C4-2B (cell line): Measurements from ENCODE around the gene TMEM121.

Experiments
- ZFX ChIP-seq: fragments of 450-650 bp; IDR thresholded peaks from 2 replicates; pipeline ENCODE4 v1.6.1; 2017
- TF ChIP-seq, protein P1 (sequence below): fragments of 450-650 bp; conservative IDR thresholded peaks from 2 replicates; pipeline ENCODE4 v1.5.1; 2017; ENCODE audit warnings: mild to moderate bottlenecking

DNA sequence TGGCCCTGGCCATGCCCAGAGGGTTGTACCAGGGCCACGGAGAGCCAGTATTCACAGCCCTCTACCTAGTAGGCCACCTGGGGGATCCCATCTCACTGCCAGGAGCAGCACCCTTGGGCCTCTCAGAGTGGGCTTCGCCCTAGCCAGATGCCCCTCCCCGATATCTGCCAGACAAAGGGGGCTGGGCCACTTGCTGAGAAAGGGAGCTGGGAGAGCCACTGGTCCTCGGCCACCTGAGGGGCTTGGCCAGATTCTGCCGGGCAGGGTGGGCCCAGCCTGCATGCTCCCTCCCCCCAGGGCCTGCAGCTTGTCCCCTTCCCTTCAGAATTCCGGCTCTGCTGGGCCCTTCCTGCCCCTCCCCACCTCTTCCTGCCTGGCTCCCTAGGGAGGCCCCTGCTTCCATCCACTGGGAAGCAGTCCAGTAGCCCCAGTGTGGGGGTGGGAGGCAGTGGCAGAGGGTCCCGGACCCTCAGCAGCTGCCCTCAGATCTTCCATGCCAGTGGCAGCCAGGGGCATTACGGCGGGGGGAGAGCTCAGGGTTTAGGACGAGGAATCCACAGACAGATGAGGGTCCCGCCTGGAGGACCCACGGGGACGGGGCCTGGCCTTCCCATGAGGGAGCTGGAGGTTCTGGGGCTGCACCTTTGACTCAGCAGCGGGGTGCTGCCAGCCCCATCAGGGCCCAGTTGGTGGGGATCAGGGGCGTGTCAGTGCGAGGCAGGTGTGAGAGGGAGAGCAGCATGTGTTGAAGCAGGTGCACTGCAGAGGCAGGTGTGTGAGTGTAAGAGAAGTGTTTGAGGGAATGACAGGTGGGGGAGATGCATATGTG is 49.3 kb upstream of the TMEM121 start:
- TF ChIP-seq, protein P1, sequence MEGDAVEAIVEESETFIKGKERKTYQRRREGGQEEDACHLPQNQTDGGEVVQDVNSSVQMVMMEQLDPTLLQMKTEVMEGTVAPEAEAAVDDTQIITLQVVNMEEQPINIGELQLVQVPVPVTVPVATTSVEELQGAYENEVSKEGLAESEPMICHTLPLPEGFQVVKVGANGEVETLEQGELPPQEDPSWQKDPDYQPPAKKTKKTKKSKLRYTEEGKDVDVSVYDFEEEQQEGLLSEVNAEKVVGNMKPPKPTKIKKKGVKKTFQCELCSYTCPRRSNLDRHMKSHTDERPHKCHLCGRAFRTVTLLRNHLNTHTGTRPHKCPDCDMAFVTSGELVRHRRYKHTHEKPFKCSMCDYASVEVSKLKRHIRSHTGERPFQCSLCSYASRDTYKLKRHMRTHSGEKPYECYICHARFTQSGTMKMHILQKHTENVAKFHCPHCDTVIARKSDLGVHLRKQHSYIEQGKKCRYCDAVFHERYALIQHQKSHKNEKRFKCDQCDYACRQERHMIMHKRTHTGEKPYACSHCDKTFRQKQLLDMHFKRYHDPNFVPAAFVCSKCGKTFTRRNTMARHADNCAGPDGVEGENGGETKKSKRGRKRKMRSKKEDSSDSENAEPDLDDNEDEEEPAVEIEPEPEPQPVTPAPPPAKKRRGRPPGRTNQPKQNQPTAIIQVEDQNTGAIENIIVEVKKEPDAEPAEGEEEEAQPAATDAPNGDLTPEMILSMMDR: no peak
- no peak for TF ChIP-seq ZFX
